Transverse colon (tissue), 4 donors: ENCODE results near the gene CALM1. TPM values are rescaled to one million over a fixed set of nuclear protein-coding genes. Genes with fewer than 3 reads are reported as not detected.
A peak's percentile ranks its signal among the peaks of the same experiment; 100 is the strongest.

Experiments
- DNase-seq: peaks from one replicate; pipeline ENCODE4 v3.0.0-alpha.2; 2019
- H3K27ac ChIP-seq, 4 donors: fragments of 200-600 bp; sonication (generic); 2 replicates each; pipeline ENCODE4 v1.5.1; 2016 to 2018; ENCODE audit warnings: inconsistent platforms in 4 of 4
- H3K27me3 ChIP-seq: fragments of 200-600 bp; sonication (generic); 2 replicates; pipeline ENCODE4 v1.5.1; 2017; ENCODE audit warnings: inconsistent platforms
- H3K36me3 ChIP-seq, 4 donors: fragments of 200-600 bp; sonication (generic); 2 replicates each; pipeline ENCODE4 v1.5.1; 2017 to 2019; ENCODE audit warnings: inconsistent platforms in 4 of 4
- H3K4me1 ChIP-seq, 4 donors: fragments of 200-600 bp; sonication (generic); 2 replicates each; pipeline ENCODE4 v1.5.1; 2017 to 2020; ENCODE audit warnings: inconsistent platforms in 4 of 4
- H3K4me3 ChIP-seq, 4 donors: fragments of 200-600 bp; sonication (generic); 1 replicate in 1 of 4; 2 replicates in 3 of 4; pipeline versions ENCODE4 v1.5.1 to v1.6.1; 2017 to 2019; ENCODE audit warnings: inconsistent platforms in 4 of 4
- H3K9me3 ChIP-seq, 2 donors: fragments of 200-600 bp; sonication (generic); 2 replicates each; pipeline ENCODE4 v1.5.1; 2017 to 2019; ENCODE audit warnings: inconsistent platforms in 2 of 2
- CTCF ChIP-seq, 5 experiments: fragments of 200-600 bp in 3 of 5; fragments of 450-650 bp in 2 of 5; sonication (generic) in 3 of 5; IDR thresholded peaks; 1 replicate in 2 of 5; 2 replicates in 3 of 5; pipeline ENCODE4 v1.5.1; 2016 to 2017; ENCODE audit warnings: antibody characterized with exemption in 5 of 5, inconsistent platforms in 3 of 5, mild to moderate bottlenecking in 2 of 5, moderate library complexity in 1 of 5
- EP300 ChIP-seq: sonication (generic); formaldehyde crosslinking; IDR thresholded peaks from one replicate; pipeline ENCODE4 v1.6.1; 2017; ENCODE audit warnings: antibody characterized with exemption, low read depth
- POLR2A ChIP-seq: fragments of 450-650 bp; IDR thresholded peaks from one replicate; pipeline ENCODE4 v1.6.1; 2016; ENCODE audit warnings: antibody characterized with exemption, mild to moderate bottlenecking, moderate library complexity
- POLR2AphosphoS5 ChIP-seq, 3 donors: sonication (generic); formaldehyde crosslinking; IDR thresholded peaks; one replicate each; pipeline ENCODE4 v1.6.1; 2016; ENCODE audit warnings: antibody characterized with exemption in 3 of 3
- whole genome bisulfite sequencing, 2 donors: methylation state at CpG; one replicate each; pipeline ENCODE4 v1.1.5; 2018; ENCODE audit warnings: low coverage in 1 of 2; 5-methylcytosine and 5-hydroxymethylcytosine counted together
- in situ Hi-C, 4 donors: fragments of 200-750 bp; cut with MboI; loops; one replicate each; pipeline versions ENCODE4 v1.15.0 to v1.15.1; 2017; ENCODE audit warnings: low sequenced_read_pairs in 3 of 4, low pct_ligation_motif_present in 1 of 4, low pct_unique_long_range_greater_than_20kb in 1 of 4
- intact Hi-C: fragments of 100-400 bp; cut with DNase I; formaldehyde crosslinking; loops from one replicate; pipeline ENCODE4 v1.15.1; 2023; ENCODE audit warnings: low total_unique reads
- total RNA-seq, 4 donors: library from RNA; depleted of rRNA; stranded (reverse); fragments of >200 nt; gene quantifications; one replicate each; pipeline ENCODE4 v1.1.0, GENCODE V29; 2016

Gene CALM1
- total RNA-seq, 4 donors from 2014 or later: 297 to 1,199 (median 723) TPM

- H3K27me3 ChIP-seq: no peaks in the 10 kb centered on the region
- TF ChIP-seq CTCF (IDR thresholded peaks at IDR 0.05) (no peak), EP300 (no peak), POLR2AphosphoS5 (IDR thresholded peaks at IDR 0.05) (no peak), POLR2A (no peak)
- H3K4me3 ChIP-seq: no peak overlapping the region
- intact Hi-C loops (no loop called here), in situ Hi-C loops (no loop called here)
- 66% methylated on average over 4 of the region's 4 CpGs for WGBS, 2 donors
- no peaks in the 10 kb centered on the region for H3K9me3 ChIP-seq
- H3K36me3 ChIP-seq: no peaks in the 10 kb centered on the region
- H3K27ac ChIP-seq: no peak overlapping the region
- no peak for DNase-seq
- H3K4me1 ChIP-seq: peaks cover 2 to 9% (median 2%) of the 10 kb centered on the region in 4 donors
These were observed 20.9 kb upstream of the CALM1 start for GRCh38 chr14:90375934-90376333.

- Histone ChIP-seq H3K27ac (no peak overlapping the region), H3K4me3 (no peak overlapping the region), H3K9me3 (no peaks in the 10 kb centered on the region), H3K36me3 (no peaks in the 10 kb centered on the region), H3K27me3 (no peaks in the 10 kb centered on the region), H3K4me1 (peaks cover 10 to 23% (median 14%) of the 10 kb centered on the region in 4 donors)
- in situ Hi-C loops (no loop called here), intact Hi-C loops (no loop called here)
- WGBS, 2 donors: 83 to 88% methylated on average over 4 to 6 of the region's 6 CpGs
- TF ChIP-seq CTCF (IDR thresholded peaks at IDR 0.05) (no peak), EP300 (no peak), POLR2AphosphoS5 (IDR thresholded peaks at IDR 0.05) (no peak)
- no peak for DNase-seq
These were observed 18.6 kb upstream of the CALM1 start for GRCh38 chr14:90378249-90378648.

GRCh38 chr14:90379106-90379505, 17.7 kb upstream of the CALM1 start:
- DNase-seq: no peak
- Histone ChIP-seq H3K27me3 (no peaks in the 10 kb centered on the region), H3K4me1 (peaks cover 10 to 29% (median 19%) of the 10 kb centered on the region in 4 donors), H3K36me3 (no peaks in the 10 kb centered on the region), H3K9me3 (no peaks in the 10 kb centered on the region), H3K27ac (no peak overlapping the region), H3K4me3 (no peak overlapping the region)
- in situ Hi-C loops (no loop called here), intact Hi-C loops (no loop called here)
- TF ChIP-seq POLR2AphosphoS5 (IDR thresholded peaks at IDR 0.05) (no peak), EP300 (no peak), CTCF (IDR thresholded peaks at IDR 0.05) (no peak), POLR2A (no peak)
- 81 to 89% methylated on average over 2 of the region's 2 CpGs for WGBS, 2 donors

GRCh38 chr14:90381011-90381786, 15.6 kb upstream of the CALM1 start:
- intact Hi-C loops (no loop called here), in situ Hi-C loops (no loop called here)
- H3K27me3 ChIP-seq: no peaks in the 10 kb centered on the region
- H3K4me1 ChIP-seq: peaks cover 18 to 42% (median 30%) of the 10 kb centered on the region in 4 donors
- no peaks in the 10 kb centered on the region for H3K36me3 ChIP-seq
- peak; percentile 71 for DNase-seq
- no peaks in the 10 kb centered on the region for H3K9me3 ChIP-seq
- TF ChIP-seq EP300 (no peak), CTCF (IDR thresholded peaks at IDR 0.05) (peak in 1 of 5 experiments; percentile 19), POLR2A (peak; percentile 64), POLR2AphosphoS5 (IDR thresholded peaks at IDR 0.05) (peak; percentile 70 to 82 (median 82))
- WGBS, 2 donors: 50 to 54% methylated on average over 4 to 8 of the region's 8 CpGs
- peak overlapping the region; percentile 99 to 100 (median 100) for H3K27ac ChIP-seq
- peak overlapping the region in 2 of 4 donors; percentile 49 to 67 for H3K4me3 ChIP-seq
